ENCODE data around the gene LRRC66.

The LRRC66 gene

GRCh38 chr4:52019936-52020657 lies at the start of gene LRRC66:
LRRC66 (minus strand) TSS chr4:52020363; CDS start chr4:52017613, 2,750 bp downstream.
- DNase-seq: no peak

- DNase-seq: no peak
Observed at GRCh38 chr4:52069571-52069970, 49.4 kb upstream of the LRRC66 start.

GRCh38 chr4:52059372-52059771 lies 39.2 kb upstream of the LRRC66 start:
- no peak for DNase-seq

- DNase-seq: no peak
Observed at GRCh38 chr4:52058275-52058674, 38.1 kb upstream of the LRRC66 start.

GRCh38 chr4:52057196-52057595 lies 37.0 kb upstream of the LRRC66 start:
- DNase-seq: no peak

- DNase-seq: no peak
Observed at GRCh38 chr4:52054254-52054653, 34.1 kb upstream of the LRRC66 start.

GRCh38 chr4:52052475-52052780 lies 32.3 kb upstream of the LRRC66 start:
- no peak for DNase-seq

GRCh38 chr4:52051615-52052474 lies 31.7 kb upstream of the LRRC66 start:
- DNase-seq: peak; percentile 61

- DNase-seq: no peak
Observed at GRCh38 chr4:52051213-52051614, 31.1 kb upstream of the LRRC66 start, which contains the start of gene SPATA18. SPATA18 (plus strand) TSS chr4:52051304; CDS start chr4:52051705, 401 bp downstream.

- no peak for DNase-seq
Observed at GRCh38 chr4:52049266-52049665, 29.1 kb upstream of the LRRC66 start.

GRCh38 chr4:52045028-52045427 lies 24.9 kb upstream of the LRRC66 start:
- DNase-seq: no peak

- DNase-seq: no peak
Observed at GRCh38 chr4:52038103-52038912, 18.1 kb upstream of the LRRC66 start, which contains the start of gene SGCB. SGCB (minus strand) TSS chr4:52038299; CDS start chr4:52038259, 40 bp downstream.

GRCh38 chr4:52037689-52038102 lies 17.5 kb upstream of the LRRC66 start:
- peak; percentile 19 for DNase-seq

GRCh38 chr4:52036886-52037530 lies 16.8 kb upstream of the LRRC66 start:
- no peak for DNase-seq

- no peak for DNase-seq
Observed at GRCh38 chr4:52035190-52035589, 15.0 kb upstream of the LRRC66 start.

GRCh38 chr4:52032005-52032404 lies 11.8 kb upstream of the LRRC66 start:
- no peak for DNase-seq

GRCh38 chr4:52028970-52029369 lies 8.8 kb upstream of the LRRC66 start:
- DNase-seq: peak; percentile 31

- no peak for DNase-seq
Observed at GRCh38 chr4:52017814-52018213, 2.3 kb downstream of the LRRC66 start.

GRCh38 chr4:52016981-52017380 lies 3.2 kb downstream of the LRRC66 start:
- DNase-seq: no peak

GRCh38 chr4:52015366-52015765 lies 4.8 kb downstream of the LRRC66 start:
- DNase-seq: no peak

- DNase-seq: no peak
Observed at GRCh38 chr4:52014903-52015302, 5.3 kb downstream of the LRRC66 start.

GRCh38 chr4:52012651-52013050 lies 7.5 kb downstream of the LRRC66 start:
- DNase-seq: no peak

GRCh38 chr4:52010986-52011385 lies 9.2 kb downstream of the LRRC66 start:
- DNase-seq: no peak
